Cardiac muscle cell (in vitro differentiated cells and primary cell): ENCODE data around the gene GZMM. TPM values are rescaled to one million over a fixed set of nuclear protein-coding genes. Genes with fewer than 3 reads are reported as not detected.
A peak's percentile ranks its signal among the peaks of the same experiment; 100 is the strongest.

Experiments
- DNase-seq, 2 donors: peaks; one replicate each; pipeline versions ENCODE4 v3.0.0 to v3.0.0-alpha.2; 2010 to 2017; ENCODE audit warnings: low read depth in 1 of 2, low spot score in 1 of 2
- H3K27ac ChIP-seq: fragments of 200-600 bp; sonication (generic); 2 replicates; pipeline ENCODE4 v1.5.1; 2016
- H3K27me3 ChIP-seq: fragments of 200-600 bp; sonication (generic); 2 replicates; pipeline ENCODE4 v1.6.0; 2016; ENCODE audit warnings: control low read depth
- H3K36me3 ChIP-seq: fragments of 200-600 bp; sonication (generic); 2 replicates; pipeline ENCODE4 v1.5.1; 2016; ENCODE audit warnings: control low read depth
- H3K4me1 ChIP-seq: fragments of 200-600 bp; sonication (generic); 2 replicates; pipeline ENCODE4 v1.8.1; 2017; ENCODE audit warnings: low read depth, mild to moderate bottlenecking, mixed run types
- H3K4me3 ChIP-seq: fragments of 200-600 bp; sonication (generic); 2 replicates; pipeline ENCODE4 v1.5.1; 2016; ENCODE audit warnings: mild to moderate bottlenecking
- H3K9me3 ChIP-seq: fragments of 200-600 bp; sonication (generic); 2 replicates; pipeline ENCODE4 v1.5.1; 2017; ENCODE audit warnings: low read depth, mild to moderate bottlenecking, control low read depth
- polyA plus RNA-seq: library from polyadenylated mRNA; unstranded; fragments of >200 nt; fragmentation: Nextera tagmentation; extraction: Ambion mirVana; gene quantifications from 2 replicates; pipeline ENCODE4 v1.2.1, GENCODE V29; 2016
- total RNA-seq: library from RNA; depleted of rRNA; stranded (reverse); fragments of >200 nt; gene quantifications from 2 replicates; pipeline ENCODE4 v1.2.3, GENCODE V29; 2016
- TF ChIP-seq, protein P1 (sequence below): IDR thresholded peaks from 2 replicates; pipeline ENCODE4 v1.5.1; 2012; ENCODE audit warnings: low read depth, mild to moderate bottlenecking, low read length

Gene GZMM
- total and polyA plus RNA-seq, 2 experiments from 2014 or later, result 0.39 TPM; not detected in 1

DNA sequence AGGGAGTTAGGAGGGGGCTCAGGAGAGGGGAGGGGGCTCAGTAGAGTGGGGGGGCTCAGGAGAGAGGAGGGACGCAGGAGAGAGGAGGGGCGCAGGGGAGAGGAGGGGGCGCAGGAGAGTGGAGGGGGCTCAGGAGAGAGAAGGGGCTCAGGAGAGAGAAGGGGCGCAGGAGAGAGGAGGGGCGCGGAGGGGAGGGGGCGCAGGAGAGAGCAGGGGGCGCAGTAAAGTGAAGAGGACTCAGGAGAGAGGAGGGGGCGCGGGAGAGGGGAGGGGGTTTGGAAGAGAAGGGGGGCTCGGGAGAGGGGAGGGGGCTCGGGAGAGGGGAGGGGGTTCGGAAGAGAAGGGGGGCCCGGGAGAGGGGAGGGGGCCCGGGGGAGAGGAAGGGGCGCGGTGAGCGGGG lies 46.9 kb upstream of the GZMM start:
- Histone ChIP-seq H3K4me3 (no peak overlapping the region), H3K27me3 (peaks cover 50% of the 10 kb centered on the region)

DNA sequence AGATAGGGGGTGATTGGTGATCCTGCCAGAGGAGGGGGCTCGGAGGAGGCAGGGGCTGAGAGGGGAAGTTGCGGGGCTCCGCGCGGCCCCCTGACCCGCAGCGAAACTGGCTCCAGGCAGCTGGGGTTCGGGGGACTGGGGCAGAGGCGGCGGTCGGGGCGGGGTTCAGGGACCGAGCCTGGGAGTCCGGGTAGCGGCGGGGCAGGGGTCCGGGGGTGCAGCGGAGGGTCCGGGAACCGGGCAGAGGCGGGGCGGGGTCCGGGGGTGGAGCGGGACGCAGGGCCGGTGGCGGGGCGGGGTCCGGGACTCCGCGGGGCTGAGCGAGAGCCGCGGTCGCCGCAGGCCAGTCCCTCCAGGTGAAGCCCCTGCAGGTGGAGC lies 46.4 kb upstream of the GZMM start:
- no peaks in the 10 kb centered on the region for H3K9me3 ChIP-seq
- H3K4me1 ChIP-seq, result no peaks in the 10 kb centered on the region
- no peak for DNase-seq
- peaks cover 50% of the 10 kb centered on the region for H3K27me3 ChIP-seq
- TF ChIP-seq, protein P1, sequence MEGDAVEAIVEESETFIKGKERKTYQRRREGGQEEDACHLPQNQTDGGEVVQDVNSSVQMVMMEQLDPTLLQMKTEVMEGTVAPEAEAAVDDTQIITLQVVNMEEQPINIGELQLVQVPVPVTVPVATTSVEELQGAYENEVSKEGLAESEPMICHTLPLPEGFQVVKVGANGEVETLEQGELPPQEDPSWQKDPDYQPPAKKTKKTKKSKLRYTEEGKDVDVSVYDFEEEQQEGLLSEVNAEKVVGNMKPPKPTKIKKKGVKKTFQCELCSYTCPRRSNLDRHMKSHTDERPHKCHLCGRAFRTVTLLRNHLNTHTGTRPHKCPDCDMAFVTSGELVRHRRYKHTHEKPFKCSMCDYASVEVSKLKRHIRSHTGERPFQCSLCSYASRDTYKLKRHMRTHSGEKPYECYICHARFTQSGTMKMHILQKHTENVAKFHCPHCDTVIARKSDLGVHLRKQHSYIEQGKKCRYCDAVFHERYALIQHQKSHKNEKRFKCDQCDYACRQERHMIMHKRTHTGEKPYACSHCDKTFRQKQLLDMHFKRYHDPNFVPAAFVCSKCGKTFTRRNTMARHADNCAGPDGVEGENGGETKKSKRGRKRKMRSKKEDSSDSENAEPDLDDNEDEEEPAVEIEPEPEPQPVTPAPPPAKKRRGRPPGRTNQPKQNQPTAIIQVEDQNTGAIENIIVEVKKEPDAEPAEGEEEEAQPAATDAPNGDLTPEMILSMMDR, result no peak
- H3K27ac ChIP-seq, result no peak overlapping the region
- H3K36me3 ChIP-seq, result no peaks in the 10 kb centered on the region
- peak overlapping the region; percentile 10 for H3K4me3 ChIP-seq

More for the DNA sequence above, 46.9 kb upstream of the GZMM start:
- no peaks in the 10 kb centered on the region for H3K9me3 ChIP-seq
- H3K36me3 ChIP-seq, result no peaks in the 10 kb centered on the region
- H3K27ac ChIP-seq, result no peak overlapping the region
- H3K4me1 ChIP-seq, result no peaks in the 10 kb centered on the region
- DNase-seq, result no peak
- TF ChIP-seq, protein P1, result no peak

DNA sequence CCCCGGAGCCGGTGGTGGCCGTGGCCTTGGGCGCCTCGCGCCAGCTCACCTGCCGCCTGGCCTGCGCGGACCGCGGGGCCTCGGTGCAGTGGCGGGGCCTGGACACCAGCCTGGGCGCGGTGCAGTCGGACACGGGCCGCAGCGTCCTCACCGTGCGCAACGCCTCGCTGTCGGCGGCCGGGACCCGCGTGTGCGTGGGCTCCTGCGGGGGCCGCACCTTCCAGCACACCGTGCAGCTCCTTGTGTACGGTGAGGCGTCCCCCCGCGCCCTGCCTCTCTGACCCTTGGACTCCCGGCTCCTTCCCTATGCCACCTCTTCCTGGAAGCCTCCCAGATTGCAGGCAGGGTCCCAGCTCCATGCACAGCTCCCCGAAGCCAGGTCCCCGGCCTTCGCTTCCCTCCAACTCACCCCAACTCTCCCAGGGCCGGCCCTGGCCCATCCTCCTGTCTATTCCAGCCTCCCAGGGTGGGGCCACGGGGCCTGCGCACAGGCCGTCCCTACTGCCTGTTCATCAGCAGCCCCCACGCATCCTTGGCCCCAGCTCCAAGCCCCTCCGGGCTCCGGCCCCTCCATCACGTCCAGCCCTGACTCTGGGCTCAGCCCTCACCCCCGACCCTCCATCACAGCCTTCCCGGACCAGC lies 45.9 kb upstream of the GZMM start:
- Histone ChIP-seq H3K4me3 (peak overlapping the region; percentile 10), H3K27ac (no peak overlapping the region), H3K27me3 (peaks cover 50% of the 10 kb centered on the region), H3K9me3 (no peaks in the 10 kb centered on the region), H3K4me1 (no peaks in the 10 kb centered on the region), H3K36me3 (no peaks in the 10 kb centered on the region)
- no peak for DNase-seq
- TF ChIP-seq, protein P1, result no peak

DNA sequence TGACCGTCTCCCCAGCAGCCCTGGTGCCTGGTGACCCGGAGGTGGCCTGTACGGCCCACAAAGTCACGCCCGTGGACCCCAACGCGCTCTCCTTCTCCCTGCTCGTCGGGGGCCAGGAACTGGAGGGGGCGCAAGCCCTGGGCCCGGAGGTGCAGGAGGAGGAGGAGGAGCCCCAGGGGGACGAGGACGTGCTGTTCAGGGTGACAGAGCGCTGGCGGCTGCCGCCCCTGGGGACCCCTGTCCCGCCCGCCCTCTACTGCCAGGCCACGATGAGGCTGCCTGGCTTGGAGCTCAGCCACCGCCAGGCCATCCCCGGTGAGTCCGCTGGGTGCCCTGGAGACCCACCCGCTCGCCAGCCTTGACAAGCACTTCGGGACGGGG lies 45.4 kb upstream of the GZMM start:
- TF ChIP-seq, protein P1, result no peak
- Histone ChIP-seq H3K4me1 (no peaks in the 10 kb centered on the region), H3K27me3 (peaks cover 50% of the 10 kb centered on the region), H3K36me3 (no peaks in the 10 kb centered on the region), H3K4me3 (no peak overlapping the region), H3K9me3 (no peaks in the 10 kb centered on the region), H3K27ac (no peak overlapping the region)
- DNase-seq, result no peak

DNA sequence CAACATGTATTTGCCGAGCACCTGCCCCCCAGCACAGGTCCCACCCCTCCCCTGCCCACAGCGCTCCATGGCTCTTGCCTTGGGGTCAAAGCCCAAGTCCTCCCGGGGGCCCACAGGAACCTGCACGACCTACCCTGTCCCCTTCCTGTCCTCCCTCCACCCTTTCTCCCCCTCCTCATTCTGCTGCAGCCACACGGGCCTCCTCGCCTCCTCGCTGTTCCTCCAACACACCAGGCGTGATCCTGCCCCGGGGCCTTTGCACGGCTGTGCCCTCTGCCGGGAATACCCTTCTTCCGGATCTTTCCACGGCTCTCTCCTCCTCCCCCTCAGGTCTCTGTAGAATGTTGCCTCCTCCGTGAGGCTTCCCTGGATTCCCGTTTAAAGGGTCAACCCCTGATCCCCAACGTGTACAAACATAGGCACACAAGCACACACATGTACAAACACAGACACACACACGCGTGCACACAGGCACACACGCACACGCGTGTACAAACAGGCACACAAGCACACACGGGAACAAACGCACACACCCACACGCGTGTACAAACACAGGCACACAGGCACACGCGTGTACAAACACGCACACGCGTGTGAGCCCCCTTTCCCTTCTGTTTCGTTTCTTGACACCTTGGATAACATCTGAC lies 44.8 kb upstream of the GZMM start:
- Histone ChIP-seq H3K27ac (no peak overlapping the region), H3K9me3 (no peaks in the 10 kb centered on the region), H3K4me3 (no peak overlapping the region), H3K36me3 (no peaks in the 10 kb centered on the region), H3K4me1 (no peaks in the 10 kb centered on the region), H3K27me3 (peaks cover 50% of the 10 kb centered on the region)
- TF ChIP-seq, protein P1, result no peak
- no peak for DNase-seq
